Stimulated activated CD8-positive, alpha-beta memory T cell treated with anti-CD3 and anti-CD28 coated beads, Interleukin-7, amount 100 ng/mL, for 4 hours (primary cell): ENCODE measurements around the gene DSCAML1.

Experiments used
- DNase-seq, 2 donors: peaks; one replicate each; pipeline ENCODE4 v3.0.0-alpha.2; 2020; ENCODE audit warnings: low read depth in 2 of 2

DSCAML1 gene

GRCh38 chr11:117663414-117663813 lies 133.6 kb downstream of the DSCAML1 start:
- DNase-seq = no peak

GRCh38 chr11:117662671-117663269 lies 134.2 kb downstream of the DSCAML1 start:
- no peak for DNase-seq

- no peak for DNase-seq
Measured at GRCh38 chr11:117662255-117662654, 134.8 kb downstream of the DSCAML1 start.

GRCh38 chr11:117658809-117659208 lies 138.2 kb downstream of the DSCAML1 start:
- DNase-seq = no peak

GRCh38 chr11:117657794-117658193 lies 139.2 kb downstream of the DSCAML1 start:
- no peak for DNase-seq

GRCh38 chr11:117654281-117655255 lies 142.4 kb downstream of the DSCAML1 start:
- no peak for DNase-seq

- no peak for DNase-seq
Measured at GRCh38 chr11:117652521-117652920, 144.5 kb downstream of the DSCAML1 start.

- DNase-seq = no peak
Measured at GRCh38 chr11:117649296-117650055, 147.5 kb downstream of the DSCAML1 start.

GRCh38 chr11:117647872-117648271 lies 149.1 kb downstream of the DSCAML1 start:
- no peak for DNase-seq

- no peak for DNase-seq
Measured at GRCh38 chr11:117647207-117647606, 149.8 kb downstream of the DSCAML1 start.

- no peak for DNase-seq
Measured at GRCh38 chr11:117646411-117646810, 150.6 kb downstream of the DSCAML1 start.

GRCh38 chr11:117644403-117645155 lies 152.4 kb downstream of the DSCAML1 start:
- DNase-seq = no peak

- DNase-seq = no peak
Measured at GRCh38 chr11:117643606-117644300, 153.3 kb downstream of the DSCAML1 start.

GRCh38 chr11:117642835-117643234 lies 154.2 kb downstream of the DSCAML1 start:
- DNase-seq = no peak

GRCh38 chr11:117642396-117642795 lies 154.6 kb downstream of the DSCAML1 start:
- no peak for DNase-seq

GRCh38 chr11:117641008-117641915 lies 155.8 kb downstream of the DSCAML1 start:
- no peak for DNase-seq

GRCh38 chr11:117640041-117640440 lies 157.0 kb downstream of the DSCAML1 start:
- DNase-seq = no peak

- no peak for DNase-seq
Measured at GRCh38 chr11:117639601-117640000, 157.4 kb downstream of the DSCAML1 start.

GRCh38 chr11:117638911-117639543 lies 158.0 kb downstream of the DSCAML1 start:
- DNase-seq = no peak
